DMS114 treated with DMSO at 0.1 percent for 48 hours (cell line): ENCODE data around the gene SETD2.

Experiments
- DNase-seq: peaks from one replicate; lab custom pipeline; 2025; ENCODE audit not compliant: unreplicated experiment; lab: John Stamatoyannopoulos, UW

SETD2 gene

GRCh38 chr3:46968783-46969428 lies 195.0 kb downstream of the SETD2 start:
- DNase-seq: no peak

GRCh38 chr3:46966811-46967210 lies 197.1 kb downstream of the SETD2 start:
- DNase-seq: no peak
